ENCODE results near the gene ETV6.
"Not testable (repeated sequence)": the region's sequence is repeated elsewhere in the genome, so short reads cannot be mapped to it uniquely, and the experiment has no call there.

ETV6 gene

DNA sequence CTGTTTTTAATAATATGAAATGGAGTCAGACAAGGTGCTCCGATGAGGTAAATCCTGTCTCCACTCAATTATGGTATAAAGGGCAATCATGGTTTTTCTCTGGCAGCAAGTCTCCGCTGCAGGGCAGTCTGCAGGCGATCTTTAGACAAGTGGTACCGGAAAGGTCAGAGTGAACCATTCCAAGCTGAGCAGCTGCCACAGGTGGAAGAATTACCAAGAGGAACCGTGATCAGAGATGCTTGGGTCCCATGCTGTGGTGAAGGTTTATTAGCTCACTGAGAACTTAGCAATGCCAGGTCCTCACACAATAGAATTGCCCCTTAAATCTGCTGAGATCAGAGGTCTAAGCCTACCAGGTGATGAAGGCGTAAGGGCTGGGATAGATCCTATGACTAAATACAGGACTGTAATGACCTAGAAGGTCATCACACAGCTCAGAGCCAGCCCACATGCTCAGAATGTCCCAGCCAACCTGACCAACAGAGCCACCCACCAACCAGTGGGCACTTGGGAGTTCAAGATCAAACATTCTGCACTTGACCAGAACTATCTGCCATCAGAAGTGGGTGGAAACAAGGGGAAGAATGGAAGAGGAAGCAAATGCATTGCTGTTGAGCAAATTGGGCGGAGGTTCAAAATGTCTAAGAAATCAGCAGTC, 246.1 kb downstream of the ETV6 start:
- FAIRE-seq = no peak

DNA sequence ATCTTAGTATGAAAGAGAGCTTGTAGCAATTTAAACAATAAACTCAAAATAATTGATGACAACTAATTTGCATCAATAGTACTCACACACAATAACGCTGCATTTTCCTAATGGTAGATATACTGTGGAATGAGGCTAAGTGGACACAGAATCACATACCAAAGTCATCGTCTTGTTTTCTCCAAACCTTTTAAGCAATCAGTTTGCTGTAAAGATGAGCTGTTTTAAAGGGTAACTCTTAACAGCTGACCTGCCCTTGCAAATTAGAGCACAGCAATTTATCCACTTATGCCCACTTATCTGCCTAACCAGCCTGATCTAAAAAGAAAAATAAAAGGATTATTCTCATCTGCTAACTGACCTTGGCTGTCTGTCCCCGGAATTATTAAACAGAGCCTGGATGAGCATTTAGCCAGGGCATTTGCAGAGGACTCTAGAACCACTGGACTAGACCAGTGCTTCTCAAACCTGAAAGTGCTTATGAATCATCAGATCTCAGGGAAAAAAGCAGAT, 247.0 kb downstream of the ETV6 start:
- no peak for FAIRE-seq

DNA sequence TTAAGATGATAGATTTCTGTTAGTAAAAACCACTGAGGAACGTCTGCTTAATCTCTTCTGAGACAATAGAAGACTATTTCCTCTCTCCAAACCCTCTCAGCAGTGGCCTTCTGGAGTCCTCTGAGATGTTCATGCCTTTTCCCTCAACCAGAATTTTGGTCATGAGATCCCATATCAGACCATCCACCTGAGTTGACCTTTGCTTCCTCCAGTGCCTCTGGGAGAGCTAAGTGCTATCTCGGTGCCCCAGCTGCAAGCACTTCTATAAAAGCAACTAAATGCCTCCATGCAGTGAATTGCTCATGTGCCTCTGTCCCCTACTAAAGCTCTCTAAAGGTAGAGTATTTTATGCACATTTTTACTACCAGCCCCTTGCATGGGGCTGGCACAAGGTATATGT, 248.4 kb downstream of the ETV6 start:
- no peak for FAIRE-seq

DNA sequence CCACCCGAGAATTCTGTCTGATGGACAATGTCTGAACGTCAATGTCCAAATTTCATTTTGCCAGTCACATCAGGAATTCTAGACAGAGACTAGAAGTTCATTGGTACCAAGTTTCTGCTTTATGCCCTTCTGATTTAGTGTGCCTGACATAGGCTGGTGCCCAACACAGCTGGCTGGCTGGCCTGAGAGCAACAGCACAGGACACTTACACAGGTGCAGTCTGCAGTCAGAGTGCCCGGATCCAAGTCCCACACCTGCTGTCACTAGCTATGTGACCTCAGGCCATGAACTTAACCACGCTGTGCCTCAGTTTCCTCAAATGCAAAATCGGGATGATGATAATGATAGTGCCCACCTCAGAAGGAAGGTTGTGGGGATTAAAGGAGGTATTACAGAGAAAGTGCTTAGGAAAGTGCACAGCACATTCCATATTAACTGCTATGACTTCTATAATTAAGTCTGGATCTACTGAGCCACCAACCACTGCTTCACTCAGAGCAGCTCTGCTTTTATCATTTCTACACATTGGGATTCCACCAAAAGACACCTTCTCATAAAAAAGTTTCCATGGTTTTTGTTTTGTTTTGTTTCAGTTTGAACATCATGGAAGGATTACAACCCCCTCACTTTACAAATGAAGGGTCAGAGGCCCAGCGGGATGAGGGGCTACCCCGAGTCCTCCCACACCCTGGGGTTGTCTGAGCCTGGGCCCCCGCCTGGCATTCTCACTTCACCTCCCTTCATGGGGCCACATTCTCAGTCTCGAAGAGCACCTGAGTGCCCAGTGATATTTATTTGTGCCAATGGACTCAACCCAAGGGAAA, 252.4 kb downstream of the ETV6 start:
- no peak for FAIRE-seq

DNA sequence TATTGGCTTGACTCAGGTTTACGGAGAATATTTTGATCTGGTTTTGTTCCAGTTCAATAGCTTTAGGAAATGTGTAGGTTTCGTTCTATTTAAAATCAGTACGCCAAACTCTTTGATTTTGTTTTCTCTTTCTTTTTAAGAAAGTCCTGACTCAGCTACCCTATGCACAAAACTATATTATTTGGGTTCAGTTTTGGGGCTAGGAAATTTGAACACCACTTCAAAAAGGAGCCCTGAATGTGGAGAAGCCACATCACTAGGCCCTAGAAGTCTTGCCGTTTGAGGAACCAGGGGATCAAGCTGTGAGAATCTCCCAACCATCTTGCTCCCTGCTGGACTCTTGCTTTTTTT, 253.0 kb downstream of the ETV6 start:
- FAIRE-seq = no peak

- no peak for FAIRE-seq
These were observed 254.7 kb downstream of the ETV6 start for GRCh38 chr12:11904124-11904523.

- FAIRE-seq = no peak
These were observed 256.1 kb downstream of the ETV6 start for GRCh38 chr12:11905534-11905933.

DNA sequence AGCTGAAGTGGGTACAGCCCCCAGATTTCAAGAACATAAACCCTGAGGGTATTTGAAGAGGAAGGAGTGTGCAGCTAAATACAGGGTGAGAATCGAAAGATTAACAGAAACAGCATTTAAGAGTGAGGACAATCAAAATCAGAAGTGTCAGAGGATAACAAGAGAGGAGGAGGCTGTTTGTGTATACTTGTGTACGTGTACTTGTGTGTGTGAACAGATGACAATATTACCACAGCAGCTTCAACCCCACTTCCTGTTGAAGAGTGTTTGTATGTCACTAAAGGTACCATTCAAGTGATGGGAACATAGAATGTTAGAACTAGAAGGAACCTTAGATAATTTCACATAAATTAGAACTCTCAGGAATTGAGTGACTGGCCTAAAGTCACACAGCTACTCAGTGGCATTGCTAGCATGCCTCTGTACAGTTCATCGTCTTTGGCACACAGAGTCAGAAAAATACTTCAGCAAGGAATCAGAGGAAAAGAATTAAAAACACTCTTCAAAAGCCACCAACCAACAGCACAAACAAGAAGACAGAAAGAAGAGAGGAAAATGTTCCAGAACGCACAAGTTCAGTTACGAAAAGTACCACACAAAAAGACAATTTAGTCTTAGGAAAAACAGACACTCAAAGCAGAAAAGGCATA, 256.9 kb downstream of the ETV6 start:
- no peak for FAIRE-seq

GRCh38 chr12:11907625-11908024, 258.2 kb downstream of the ETV6 start:
- no peak for FAIRE-seq

DNA sequence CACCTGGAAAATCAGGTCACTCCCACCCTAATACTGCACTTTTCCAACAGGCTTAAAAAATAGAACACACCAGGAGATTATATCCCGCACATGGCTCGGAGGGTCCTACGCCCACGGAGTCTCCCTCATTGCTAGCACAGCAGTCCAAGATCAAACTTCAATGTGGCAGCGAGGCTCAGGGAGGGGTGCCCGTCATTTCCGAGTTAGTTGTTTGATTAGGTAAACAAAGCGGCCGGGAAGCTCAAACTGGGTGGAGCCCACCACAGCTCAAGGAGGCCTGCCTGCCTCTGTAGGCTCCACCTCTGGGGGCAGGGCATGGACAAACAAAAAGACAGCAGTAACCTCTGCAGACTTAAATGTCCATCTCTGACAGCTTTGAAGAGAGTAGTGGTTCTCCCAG, 259.9 kb downstream of the ETV6 start:
- not testable (repeated sequence) for FAIRE-seq

GRCh38 chr12:11916113-11916512, 266.6 kb downstream of the ETV6 start:
- no peak for FAIRE-seq

- no peak for FAIRE-seq
These were observed 267.3 kb downstream of the ETV6 start for GRCh38 chr12:11916771-11917170.

GRCh38 chr12:11917501-11917900, 268.0 kb downstream of the ETV6 start:
- FAIRE-seq = no peak

DNA sequence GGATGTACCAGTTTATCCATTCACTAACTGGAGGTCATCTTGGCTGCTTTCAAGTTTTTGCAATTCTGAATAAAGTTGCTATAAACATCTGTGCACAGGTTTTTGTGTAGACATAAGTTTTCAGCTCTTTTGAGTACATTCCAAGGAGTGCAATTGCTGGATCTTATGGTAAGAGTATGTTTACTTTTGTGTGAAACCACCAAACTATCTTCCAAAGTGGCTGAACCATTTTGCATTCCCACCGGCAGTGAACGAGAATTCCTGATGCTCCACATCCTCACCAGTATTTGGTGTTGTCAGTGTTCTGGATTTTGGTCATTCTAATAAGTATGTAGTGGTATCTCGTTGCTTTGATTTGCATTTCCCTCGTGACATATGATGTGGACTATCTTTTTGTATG, 270.8 kb downstream of the ETV6 start:
- no peak for FAIRE-seq

- FAIRE-seq = no peak
These were observed 272.9 kb downstream of the ETV6 start for GRCh38 chr12:11922361-11922760.

DNA sequence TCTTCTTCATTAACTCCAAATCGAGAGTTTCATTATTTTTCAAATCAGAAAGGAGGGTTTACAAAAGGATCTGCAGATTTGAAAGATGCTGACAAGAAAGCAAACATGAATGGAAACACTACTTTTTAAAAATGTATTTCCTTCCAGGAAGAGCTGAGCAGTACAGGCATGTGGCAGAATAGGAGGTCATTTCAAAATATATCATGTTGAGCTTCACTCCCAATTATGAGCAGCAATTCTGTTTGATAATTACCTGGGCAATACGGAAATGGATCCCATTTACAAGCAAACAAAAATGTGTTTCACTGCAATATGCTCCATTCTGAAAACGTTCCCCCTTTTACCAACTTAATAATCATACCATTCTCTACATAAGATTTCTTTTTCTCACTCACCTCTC, 273.6 kb downstream of the ETV6 start:
- FAIRE-seq = peak; percentile 36

DNA sequence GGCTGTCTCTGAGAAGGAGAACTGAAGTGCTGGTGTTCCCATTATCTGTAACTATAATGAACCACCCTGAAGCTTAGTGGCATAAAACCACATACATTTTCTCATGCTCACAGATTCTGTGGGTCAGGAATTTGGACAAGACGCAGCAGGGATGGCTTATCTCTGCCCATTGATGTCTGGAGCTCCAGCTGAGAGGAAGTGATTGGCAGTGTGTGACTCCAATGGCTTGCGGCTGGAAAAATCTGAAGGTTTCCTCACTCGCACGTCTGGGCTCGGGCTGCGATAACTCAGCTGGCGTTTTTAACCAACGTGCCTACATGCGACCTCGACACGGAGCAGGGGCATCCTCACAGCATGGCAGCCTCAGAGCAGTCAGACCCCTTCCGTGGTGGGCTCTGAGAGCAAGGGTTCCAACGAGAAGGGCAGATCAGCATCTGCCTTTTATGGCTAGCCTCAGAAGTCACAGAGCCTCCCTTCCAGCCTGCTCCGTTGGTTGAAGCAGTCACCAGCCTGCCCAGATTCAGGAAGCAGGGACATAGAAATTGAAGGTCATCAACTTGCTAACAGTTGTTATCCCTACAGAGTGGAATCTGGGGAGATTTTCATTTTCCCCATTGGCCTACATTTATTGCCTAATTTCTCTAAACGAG, 277.9 kb downstream of the ETV6 start:
- FAIRE-seq = no peak

- no peak for FAIRE-seq
These were observed 280.2 kb downstream of the ETV6 start for GRCh38 chr12:11929714-11930113.

DNA sequence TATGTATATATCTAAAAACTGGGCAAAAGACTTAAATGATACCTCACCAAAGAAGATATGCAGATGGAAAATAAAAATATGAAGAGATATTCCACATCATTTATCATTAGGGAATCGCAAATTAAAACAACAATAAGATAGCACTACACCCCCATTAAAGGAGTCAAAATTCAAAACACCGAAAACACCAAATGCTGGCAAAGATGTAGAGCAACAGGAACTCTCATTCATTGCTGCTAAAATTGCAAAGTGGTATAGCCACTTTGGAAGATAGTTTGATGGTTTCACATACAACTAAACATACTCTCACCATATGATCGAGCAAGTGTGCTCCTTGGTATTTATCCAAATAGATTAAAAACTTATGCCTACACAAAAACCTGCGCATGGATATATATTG, 289.7 kb downstream of the ETV6 start:
- FAIRE-seq = no peak

GRCh38 chr12:11941606-11942337, 292.3 kb downstream of the ETV6 start:
- FAIRE-seq = no peak

GRCh38 chr12:11943919-11944700, 294.6 kb downstream of the ETV6 start:
- FAIRE-seq = no peak

All from colon (tissue), 2 donors.